ENCODE results near the gene VRK3.

- TF ChIP-seq CTCF (IDR thresholded peaks at IDR 0.05) = no peak
- no peak for TF ChIP-seq POLR2A (IDR thresholded peaks at IDR 0.05)
These were observed 40.8 kb upstream of the VRK3 start for GRCh38 chr19:50065938-50066337.

All from ovary (tissue), 3 donors.